Endothelial cell of umbilical vein (primary cell): Measurements from ENCODE around the gene THSD4. TPM values are rescaled to one million over a fixed set of nuclear protein-coding genes. Genes with fewer than 3 reads are reported as not detected.

Source experiments
- BruUV-seq: library from RNA; stranded (reverse); fragments of 400-500 nt; replicated peaks from 2 replicates; lab custom pipeline; 2021; lab: Mats Ljungman, UMichigan
- CTCF ChIA-PET: fragments of 300-600, 350-600 bp; sonication (Branson Sonifier 250); formaldehyde crosslinking; loops from one replicate; lab custom pipeline; 2021; ENCODE audit warnings: antibody characterized with exemption, inconsistent platforms; lab: Charles Lee
- POLR2A ChIA-PET: fragments of 300-600, 350-600 bp; sonication (Branson Sonifier 250); formaldehyde crosslinking; loops from one replicate; lab custom pipeline; 2021; ENCODE audit warnings: antibody characterized with exemption, inconsistent platforms; lab: Charles Lee
- DNase-seq: peaks from one replicate; pipeline ENCODE4 v3.0.0-alpha.2; 2011; ENCODE audit warnings: low read depth, low spot score
- FAIRE-seq: peaks from 2 replicates; lab custom pipeline; 2011; peaks lifted over from hg19 to GRCh38; lab: Jason Lieb, UNC
- H2AFZ ChIP-seq: 2 replicates; pipeline ENCODE4 v1.6.0; 2012; ENCODE audit warnings: low read depth, low read length, control low read depth, inconsistent platforms
- H3K27ac ChIP-seq: 2 replicates; pipeline ENCODE4 v1.5.1; 2011; ENCODE audit warnings: low read depth, mild to moderate bottlenecking, control low read depth, low read length, moderate library complexity; ENCODE audit not compliant: insufficient read depth
- H3K27me3 ChIP-seq, 2 experiments: 2 replicates each; pipeline versions ENCODE4 v1.6.0 to v1.6.1; 2011; ENCODE audit warnings: low read length in 2 of 2, mixed read lengths in 1 of 2; ENCODE audit not compliant: control insufficient read depth in 2 of 2, insufficient read depth in 2 of 2
- H3K36me3 ChIP-seq, 2 experiments: 2 replicates in 1 of 2; 3 replicates in 1 of 2; pipeline ENCODE4 v1.5.1; 2011; ENCODE audit warnings: low read length in 2 of 2, mild to moderate bottlenecking in 1 of 2, moderate library complexity in 1 of 2; ENCODE audit not compliant: control insufficient read depth in 2 of 2, insufficient read depth in 2 of 2; ENCODE audit errors: extremely low read depth in 1 of 2
- H3K4me1 ChIP-seq: 3 replicates; pipeline ENCODE4 v1.5.1; 2011; ENCODE audit warnings: mild to moderate bottlenecking, low read length; ENCODE audit not compliant: control insufficient read depth, insufficient read depth; ENCODE audit errors: extremely low read depth
- H3K4me2 ChIP-seq: 2 replicates; pipeline ENCODE4 v1.6.1; 2011; ENCODE audit warnings: low read length, control low read depth, mixed read lengths; ENCODE audit not compliant: insufficient read depth
- H3K4me3 ChIP-seq, 3 experiments: fragments of 200-600 bp in 1 of 3; sonication (generic), shearing (Covaris generic) in 1 of 3; replicated peaks in 1 of 3; 2 replicates each; pipeline ENCODE4 v1.5.1; 2011 to 2016; ENCODE audit warnings: control low read depth in 3 of 3, low read length in 3 of 3, mild to moderate bottlenecking in 2 of 3, inconsistent platforms in 1 of 3, low read depth in 1 of 3, moderate library complexity in 1 of 3; ENCODE audit not compliant: insufficient read depth in 1 of 3
- H3K79me2 ChIP-seq: 2 replicates; pipeline ENCODE4 v1.6.0; 2012; ENCODE audit warnings: low read length, inconsistent platforms; ENCODE audit not compliant: control insufficient read depth, insufficient read depth
- H3K9ac ChIP-seq: replicated peaks from 2 replicates; pipeline ENCODE3; 2011; ENCODE audit warnings: low read length, control low read depth; ENCODE audit not compliant: insufficient read depth; ENCODE audit errors: extremely low read depth
- H3K9me1 ChIP-seq: replicated peaks from 3 replicates; pipeline ENCODE4 v1.6.0; 2011; ENCODE audit warnings: mild to moderate bottlenecking, low read length; ENCODE audit not compliant: control insufficient read depth, insufficient read depth; ENCODE audit errors: extremely low read depth
- H3K9me3 ChIP-seq: replicated peaks from 2 replicates; pipeline ENCODE4 v1.5.1; 2012; ENCODE audit warnings: low read length, inconsistent platforms; ENCODE audit not compliant: control insufficient read depth, insufficient read depth
- H4K20me1 ChIP-seq: replicated peaks from 2 replicates; pipeline ENCODE3; 2011; ENCODE audit warnings: mild to moderate bottlenecking, low read length; ENCODE audit not compliant: control insufficient read depth, insufficient read depth; ENCODE audit errors: extremely low read depth
- EZH2 ChIP-seq: IDR thresholded peaks from 2 replicates; pipeline ENCODE4 v1.6.1; 2012; ENCODE audit warnings: borderline replicate concordance, low read depth, mild to moderate bottlenecking, moderate library complexity, low read length, inconsistent platforms; ENCODE audit not compliant: severe bottlenecking
- FOS ChIP-seq: IDR thresholded peaks from 2 replicates; pipeline ENCODE4 v1.6.1; 2011; ENCODE audit warnings: mild to moderate bottlenecking, low read length, moderate library complexity, borderline replicate concordance; ENCODE audit not compliant: insufficient read depth
- GATA2 ChIP-seq: IDR thresholded peaks from 2 replicates; pipeline ENCODE4 v1.7.0; 2011; ENCODE audit warnings: low read depth, mild to moderate bottlenecking, moderate library complexity, mixed read lengths, low read length; ENCODE audit not compliant: insufficient read length, insufficient read depth
- JUN ChIP-seq: IDR thresholded peaks from 2 replicates; pipeline ENCODE4 v1.6.1; 2011; ENCODE audit warnings: borderline replicate concordance, low read depth; ENCODE audit not compliant: insufficient read length, insufficient read depth
- MYC ChIP-seq: IDR thresholded peaks from one replicate; pipeline ENCODE4 v1.6.1; 2011; ENCODE audit warnings: mild to moderate bottlenecking, low read depth, low read length
- POLR2A ChIP-seq: IDR thresholded peaks from 2 replicates; pipeline ENCODE4 v1.6.1; 2012; ENCODE audit warnings: low read depth, mild to moderate bottlenecking, control low read depth, low read length
- POLR2AphosphoS5 ChIP-seq: IDR thresholded peaks from 2 replicates; pipeline ENCODE4 v1.6.1; 2012; ENCODE audit warnings: low read depth, mild to moderate bottlenecking, control low read depth, low read length, moderate library complexity; ENCODE audit not compliant: insufficient read depth
- dilution Hi-C: fragments of 300-500 bp; cut with MboI; formaldehyde crosslinking; loops from one replicate; pipeline ENCODE4 v1.15.0; 2019; ENCODE audit warnings: low sequenced_read_pairs; ENCODE audit not compliant: extremely low pct_ligation_motif_present
- intact Hi-C: fragments of 100-400 bp; cut with micrococcal nuclease; formaldehyde crosslinking; loops from one replicate; pipeline ENCODE4 v1.10.0; 2022
- polyA plus RNA-seq, 4 experiments: library from polyadenylated mRNA; depleted of rRNA in 3 of 4; stranded (reverse) in 3 of 4; unstranded in 1 of 4; fragments of >200 nt; gene quantifications; 2 replicates each; pipeline versions ENCODE4 v1.2.1 to v1.2.3, GENCODE V29; 2011 to 2012; ENCODE audit warnings: missing spikeins in 1 of 4
- total RNA-seq: library from RNA; stranded (reverse); gene quantifications from 2 replicates; pipeline ENCODE4 v1.2.3, GENCODE V29; 2021
- TF ChIP-seq, protein P1 (sequence below): IDR thresholded peaks from 2 replicates; pipeline ENCODE4 v1.6.1; 2011; ENCODE audit not compliant: insufficient read depth, insufficient read length
- TF ChIP-seq, protein P2 (sequence below), 2 donors: IDR thresholded peaks; 1 replicate in 1 of 2; 2 replicates in 1 of 2; pipeline ENCODE4 v1.5.1; 2011; ENCODE audit warnings: low read length in 2 of 2, mild to moderate bottlenecking in 2 of 2, moderate library complexity in 2 of 2, control low read depth in 1 of 2, inconsistent platforms in 1 of 2, low read depth in 1 of 2; ENCODE audit not compliant: insufficient read depth in 1 of 2; ENCODE audit errors: extremely low read depth in 1 of 2

The THSD4 gene
- total and polyA plus RNA-seq, 2 donors (not counting 3 experiments of a cell fraction or from before 2014, with no cell fraction given): 9.9 to 25.4 TPM

DNA sequence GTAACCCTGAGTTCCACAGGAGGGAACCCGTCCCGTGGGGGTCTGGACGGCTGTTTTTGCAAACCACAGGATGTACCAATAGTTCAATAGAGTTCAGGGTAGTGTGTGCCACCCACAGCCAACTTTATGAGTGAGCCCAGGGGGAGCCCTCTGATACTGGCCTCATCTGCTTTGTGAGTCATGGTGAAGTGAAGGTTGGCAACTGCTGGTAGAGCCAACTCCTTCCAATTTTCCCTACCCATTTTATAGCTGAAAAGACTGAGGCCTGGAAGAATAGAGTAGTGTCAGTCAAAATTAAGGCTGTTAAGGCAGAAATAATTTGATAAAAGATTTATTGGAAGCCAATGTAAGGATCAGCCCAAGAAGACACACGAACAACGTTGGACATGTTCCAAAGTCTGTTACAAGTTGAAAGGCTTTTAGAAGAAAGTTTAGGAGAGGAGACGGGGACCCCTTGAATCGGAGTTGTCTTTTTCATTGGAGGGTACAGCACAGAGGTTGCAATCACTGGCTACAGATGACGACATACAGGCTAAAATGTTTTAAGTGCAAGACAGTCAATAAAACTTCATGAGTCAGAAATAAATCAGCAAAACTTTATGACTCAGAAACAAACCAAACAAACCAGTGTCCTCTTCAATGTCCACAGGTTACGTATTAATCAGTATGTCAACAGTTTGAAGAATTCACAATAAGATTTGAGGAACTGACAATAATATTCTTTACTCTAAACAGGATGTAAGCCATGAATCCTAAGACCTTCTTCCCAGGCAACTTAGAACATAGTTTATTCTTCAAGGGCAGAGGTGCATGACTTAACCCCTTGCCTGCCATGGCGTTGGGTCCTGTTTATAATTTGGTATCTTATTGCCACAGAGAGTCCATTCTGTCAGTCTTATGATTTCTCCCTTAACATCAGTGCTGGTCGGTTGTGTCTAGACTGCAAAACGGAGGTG, 632.1 kb downstream of the THSD4 start:
- TF ChIP-seq POLR2A (no peak), GATA2 (peak; percentile 63), FOS (peak; percentile 87), MYC (no peak), JUN (peak; percentile 79), POLR2AphosphoS5 (peak; percentile 40), EZH2 (no peak)
- TF ChIP-seq, protein P1, sequence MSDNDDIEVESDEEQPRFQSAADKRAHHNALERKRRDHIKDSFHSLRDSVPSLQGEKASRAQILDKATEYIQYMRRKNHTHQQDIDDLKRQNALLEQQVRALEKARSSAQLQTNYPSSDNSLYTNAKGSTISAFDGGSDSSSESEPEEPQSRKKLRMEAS: no peak
- TF ChIP-seq, protein P2, sequence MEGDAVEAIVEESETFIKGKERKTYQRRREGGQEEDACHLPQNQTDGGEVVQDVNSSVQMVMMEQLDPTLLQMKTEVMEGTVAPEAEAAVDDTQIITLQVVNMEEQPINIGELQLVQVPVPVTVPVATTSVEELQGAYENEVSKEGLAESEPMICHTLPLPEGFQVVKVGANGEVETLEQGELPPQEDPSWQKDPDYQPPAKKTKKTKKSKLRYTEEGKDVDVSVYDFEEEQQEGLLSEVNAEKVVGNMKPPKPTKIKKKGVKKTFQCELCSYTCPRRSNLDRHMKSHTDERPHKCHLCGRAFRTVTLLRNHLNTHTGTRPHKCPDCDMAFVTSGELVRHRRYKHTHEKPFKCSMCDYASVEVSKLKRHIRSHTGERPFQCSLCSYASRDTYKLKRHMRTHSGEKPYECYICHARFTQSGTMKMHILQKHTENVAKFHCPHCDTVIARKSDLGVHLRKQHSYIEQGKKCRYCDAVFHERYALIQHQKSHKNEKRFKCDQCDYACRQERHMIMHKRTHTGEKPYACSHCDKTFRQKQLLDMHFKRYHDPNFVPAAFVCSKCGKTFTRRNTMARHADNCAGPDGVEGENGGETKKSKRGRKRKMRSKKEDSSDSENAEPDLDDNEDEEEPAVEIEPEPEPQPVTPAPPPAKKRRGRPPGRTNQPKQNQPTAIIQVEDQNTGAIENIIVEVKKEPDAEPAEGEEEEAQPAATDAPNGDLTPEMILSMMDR (IDR thresholded peaks at IDR 0.05; ENCODE audit: extremely low read depth in 1 of 2, insufficient read depth in 1 of 2, low read depth in 1 of 2, low read length in 2 of 2): no peak
- H3K9ac ChIP-seq: peak overlapping the region; percentile 13
- H3K4me1 ChIP-seq: peaks cover 30% of the 10 kb centered on the region
- no peaks in the 10 kb centered on the region for H3K36me3 ChIP-seq
- dilution Hi-C loops (no loop called here), intact Hi-C loops (no loop called here)
- H3K27ac ChIP-seq: peak overlapping the region; percentile 83
- H3K79me2 ChIP-seq: no peaks in the 10 kb centered on the region
- peak; percentile 63 for DNase-seq
- ChIA-PET POLR2A (no interaction called here), CTCF (interaction anchor here (1.3 to 5.8 kb wide), 2 partner anchors 54 to 409 kb away, joined by 3 to 131 read pairs; no protein-coding TSS in a partner anchor)
- H3K4me3 ChIP-seq: no peak overlapping the region
- H4K20me1 ChIP-seq: no peaks in the 10 kb centered on the region
- no peaks in the 10 kb centered on the region for H3K9me3 ChIP-seq
- H3K27me3 ChIP-seq: no peaks in the 10 kb centered on the region
- H3K9me1 ChIP-seq: no peaks in the 10 kb centered on the region
- H3K4me2 ChIP-seq: peak overlapping the region; percentile 65
- FAIRE-seq: peak; percentile 81
- BruUV-seq: no TSS peak
- no peak overlapping the region for H2AFZ ChIP-seq
